ENCODE data around the gene MRPS24.
"Not testable (repeated sequence)": the region's sequence is repeated elsewhere in the genome, so short reads cannot be mapped to it uniquely, and the experiment has no call there.

MRPS24 gene

DNA sequence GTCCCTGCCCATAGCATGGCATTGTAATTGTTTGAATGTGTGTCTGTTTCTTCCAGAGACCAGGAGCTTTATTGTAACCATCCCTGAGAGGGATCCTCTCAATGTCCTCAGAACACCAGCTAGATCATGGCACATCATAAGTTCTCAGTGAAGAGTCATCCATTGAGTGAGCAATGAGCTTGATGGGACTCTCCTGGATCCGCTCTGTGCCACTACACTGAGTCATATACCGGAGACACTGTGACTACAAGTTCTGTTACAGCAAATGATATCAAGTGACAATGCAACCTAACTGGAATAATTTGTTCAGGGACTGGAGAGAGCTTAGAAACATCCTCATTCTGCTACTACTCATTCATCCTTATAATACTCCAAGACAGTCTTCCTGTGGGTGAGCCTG, 25.1 kb downstream of the MRPS24 start:
- no peak overlapping the region for H3K27ac ChIP-seq
- no peak for DNase-seq (ENCODE audit: low read depth, low spot score)

DNA sequence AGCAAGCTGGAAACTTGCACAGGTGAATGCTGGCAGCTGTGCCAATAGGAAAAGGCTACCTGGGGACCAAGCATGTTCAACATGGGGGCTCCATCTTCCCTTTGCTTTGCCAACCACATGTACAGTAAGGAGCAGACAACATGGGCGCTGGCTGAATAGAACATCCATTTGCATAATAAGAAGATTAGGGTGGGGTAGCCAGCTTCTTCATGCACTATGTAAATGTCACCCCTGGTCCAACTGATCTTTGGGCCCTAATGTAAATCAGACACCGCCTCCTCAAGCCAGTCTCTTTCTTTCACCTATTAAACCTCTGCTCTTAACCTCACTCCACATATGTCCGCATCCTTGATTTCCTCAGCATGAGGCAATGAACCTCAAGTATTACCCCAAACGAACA, 26.0 kb downstream of the MRPS24 start:
- H3K27ac ChIP-seq = no peak overlapping the region
- DNase-seq (ENCODE audit: low read depth, low spot score) = no peak

DNA sequence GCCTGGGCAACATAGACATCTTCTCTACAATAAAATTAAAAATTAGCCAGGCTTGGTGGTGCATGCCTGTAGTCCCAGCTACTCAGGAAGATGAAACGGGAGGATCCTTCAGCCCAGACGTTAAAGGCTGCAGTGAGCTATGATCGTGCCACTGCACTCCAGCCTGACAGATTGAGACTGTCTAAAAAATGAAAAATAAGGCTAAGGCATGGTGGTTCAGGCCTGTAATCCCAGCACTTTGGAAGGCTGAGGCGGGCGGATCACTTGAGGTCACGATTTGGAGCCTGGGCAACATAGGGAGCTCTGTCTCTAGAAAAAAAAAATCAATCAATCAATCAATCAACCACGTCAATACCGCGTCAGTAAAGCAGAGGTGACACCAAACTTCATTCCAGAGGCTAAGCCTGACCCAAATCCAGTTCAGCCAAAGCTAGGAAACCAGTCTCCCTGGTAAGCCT, 31.1 kb downstream of the MRPS24 start:
- no peak overlapping the region for H3K27ac ChIP-seq
- no peak for DNase-seq (ENCODE audit: low read depth, low spot score)

DNA sequence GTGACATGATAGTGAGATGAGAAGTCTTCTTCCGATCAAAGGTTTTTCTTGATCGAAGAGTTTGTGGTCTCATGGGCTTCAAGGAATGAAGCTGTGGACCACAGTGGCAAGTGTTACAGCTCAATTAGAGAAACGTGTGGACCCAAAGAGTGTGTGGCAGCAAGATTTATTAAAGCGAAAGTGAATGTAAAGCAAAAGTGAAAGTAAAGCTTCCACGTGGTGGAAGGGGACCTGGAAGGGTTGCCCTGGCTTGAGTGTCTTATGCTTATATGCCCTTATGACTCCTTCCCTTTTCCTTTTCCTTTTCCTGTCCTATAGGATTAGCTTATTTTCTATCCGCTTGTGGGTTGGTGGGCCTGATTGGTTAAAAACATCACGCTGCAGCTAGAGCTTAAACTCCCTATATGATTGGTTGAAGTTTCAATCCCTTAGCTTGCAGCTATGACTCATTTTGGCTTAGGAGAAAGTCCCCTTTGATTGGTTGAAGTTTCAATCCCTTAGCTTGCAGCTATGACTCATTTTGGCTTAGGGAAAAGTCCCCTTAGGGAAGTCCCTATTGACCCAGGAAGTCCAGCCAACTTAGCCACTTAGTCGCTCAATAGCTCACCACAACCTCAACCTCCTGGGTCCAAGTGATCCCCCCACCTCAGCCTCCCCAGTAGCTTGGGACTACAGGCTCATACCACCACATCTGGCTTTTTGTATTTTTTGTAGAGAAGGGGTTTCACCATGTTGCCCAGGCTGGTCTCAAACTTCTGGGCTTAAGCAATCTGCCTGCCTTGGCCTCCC, 34.7 kb downstream of the MRPS24 start:
- H3K27ac ChIP-seq = no peak overlapping the region
- DNase-seq (ENCODE audit: low read depth, low spot score) = no peak

DNA sequence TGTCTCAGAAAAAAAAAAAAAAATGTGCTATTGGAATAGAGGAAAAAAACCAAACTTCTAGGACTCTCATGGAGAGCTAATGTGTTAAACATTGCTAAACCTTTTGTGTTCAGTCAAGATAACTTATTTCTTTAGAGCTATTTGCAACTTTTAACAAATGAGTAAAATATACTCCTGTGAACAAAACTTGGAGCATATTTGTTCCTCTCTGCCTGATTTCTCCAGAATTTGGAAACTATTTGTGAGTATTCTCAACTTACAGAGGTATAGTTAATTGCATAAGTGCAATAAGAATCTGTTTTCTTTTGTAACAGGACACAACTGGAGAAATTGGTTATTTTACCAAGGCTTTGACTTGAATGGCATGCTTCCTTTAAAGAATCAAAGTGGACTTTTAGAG, 38.4 kb downstream of the MRPS24 start:
- H3K27ac ChIP-seq; DNase-seq (ENCODE audit: low read depth, low spot score): not testable (repeated sequence)

DNA sequence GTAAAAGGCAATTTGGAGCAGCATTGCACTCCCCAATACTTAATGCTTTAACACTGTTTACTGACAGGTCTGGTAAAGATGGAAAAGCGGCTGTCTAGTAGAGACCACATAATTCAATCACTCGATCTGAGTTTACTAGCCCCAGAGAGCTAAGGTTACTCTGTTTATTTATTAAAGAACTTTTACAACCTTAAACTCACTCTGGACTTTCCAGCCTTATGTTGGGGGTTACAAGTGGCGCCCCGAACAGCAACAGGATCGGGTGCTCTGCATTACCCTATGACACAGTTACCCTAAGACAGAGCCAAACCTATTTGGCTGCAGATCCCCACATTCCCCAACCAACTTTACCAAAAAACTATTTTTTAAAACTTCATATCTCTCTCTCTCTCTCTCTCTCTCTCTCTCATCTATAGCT, 43.9 kb downstream of the MRPS24 start:
- no peak overlapping the region for H3K27ac ChIP-seq
- DNase-seq (ENCODE audit: low read depth, low spot score) = no peak

DNA sequence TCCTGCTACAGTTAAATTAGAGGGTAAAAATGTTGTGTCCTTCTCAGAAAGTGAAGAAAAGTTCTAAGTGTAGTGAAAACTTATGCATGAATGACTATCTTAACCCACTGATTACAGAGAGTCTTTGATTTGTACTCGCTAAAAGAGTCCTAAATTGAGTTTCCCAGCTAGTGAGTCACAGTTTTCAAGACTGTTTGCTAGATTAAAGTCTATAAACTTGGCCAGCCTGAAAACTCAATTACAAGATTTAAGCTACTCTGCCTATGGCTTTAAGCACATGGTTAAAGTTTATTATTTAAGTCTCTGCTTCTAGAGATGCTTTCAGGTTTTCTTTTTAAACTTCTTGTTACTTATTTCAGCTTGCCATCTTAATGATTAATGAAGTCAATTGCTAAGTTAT, 44.4 kb downstream of the MRPS24 start:
- DNase-seq (ENCODE audit: low read depth, low spot score) = no peak
- H3K27ac ChIP-seq = no peak overlapping the region

DNA sequence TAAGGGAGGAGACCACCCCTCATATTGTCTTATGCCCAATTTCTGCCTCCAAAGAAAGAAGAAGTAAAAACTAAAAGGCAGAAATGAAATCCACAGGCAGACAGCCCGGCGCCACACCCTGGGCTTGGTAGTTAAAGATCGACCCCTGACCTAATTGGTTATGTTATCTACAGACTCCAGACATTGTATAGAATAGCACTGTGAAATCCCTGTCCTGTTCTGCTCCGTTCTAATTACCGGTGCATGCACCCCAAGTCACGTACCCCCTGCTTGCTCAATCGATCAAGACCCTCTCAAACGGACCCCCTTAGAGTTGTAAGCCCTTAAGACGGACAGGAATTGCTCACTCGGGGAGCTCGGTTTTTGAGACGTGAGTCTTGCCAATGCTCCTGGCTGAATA, 44.8 kb downstream of the MRPS24 start:
- not testable (repeated sequence) for DNase-seq (ENCODE audit: low read depth, low spot score); H3K27ac ChIP-seq

DNA sequence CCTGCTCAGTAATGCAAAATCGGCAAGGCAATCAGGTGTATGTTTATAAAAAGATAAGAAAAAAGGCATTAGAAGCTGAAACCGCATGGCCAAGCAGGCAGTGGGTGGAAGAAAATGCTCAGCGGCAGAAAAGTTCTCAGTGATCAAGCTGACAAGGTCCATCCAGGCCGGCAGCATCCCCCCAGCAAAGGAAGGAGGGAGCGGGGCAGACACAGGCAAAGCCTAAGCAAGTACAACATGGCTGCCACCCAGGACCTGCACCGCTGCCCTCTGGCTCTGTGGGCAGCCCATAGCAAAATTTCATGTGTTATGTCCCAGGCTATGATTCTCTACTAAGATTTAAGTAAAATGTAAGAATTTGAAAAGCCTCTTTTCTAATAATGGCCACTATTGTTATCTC, 45.4 kb downstream of the MRPS24 start:
- DNase-seq (ENCODE audit: low read depth, low spot score) = no peak
- no peak overlapping the region for H3K27ac ChIP-seq

DNA sequence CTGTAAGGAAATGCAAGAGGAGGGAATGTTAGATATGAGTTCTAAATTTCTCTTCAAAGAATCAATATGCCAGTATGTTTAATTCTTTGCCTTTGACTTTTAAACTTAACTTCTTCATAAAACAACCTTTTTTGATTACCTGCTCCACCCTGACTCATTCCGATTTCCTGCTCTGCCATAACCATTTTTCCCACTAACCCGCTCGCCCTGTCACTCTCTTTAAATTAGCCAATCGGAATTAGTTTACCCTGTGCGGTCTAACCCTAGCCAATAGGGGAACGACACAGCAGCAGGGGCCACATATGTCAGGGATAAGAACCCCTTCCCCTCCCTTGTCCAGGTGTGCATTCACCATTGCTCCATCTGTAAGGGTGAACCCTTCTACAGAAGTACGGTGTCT, 45.9 kb downstream of the MRPS24 start:
- DNase-seq (ENCODE audit: low read depth, low spot score) = not testable (repeated sequence)

More for the DNA sequence above, 45.9 kb downstream of the MRPS24 start:
- not testable (repeated sequence) for H3K27ac ChIP-seq

All from epithelial cell of prostate (primary cell).